T-helper 2 cell (primary cell): Measurements from ENCODE around the gene RAD51B.

Experiments
- DNase-seq, 5 experiments: peaks; one replicate each; pipeline versions ENCODE4 v3.0.0 to v3.0.0-alpha.2; 2012 to 2022

Gene RAD51B

DNA sequence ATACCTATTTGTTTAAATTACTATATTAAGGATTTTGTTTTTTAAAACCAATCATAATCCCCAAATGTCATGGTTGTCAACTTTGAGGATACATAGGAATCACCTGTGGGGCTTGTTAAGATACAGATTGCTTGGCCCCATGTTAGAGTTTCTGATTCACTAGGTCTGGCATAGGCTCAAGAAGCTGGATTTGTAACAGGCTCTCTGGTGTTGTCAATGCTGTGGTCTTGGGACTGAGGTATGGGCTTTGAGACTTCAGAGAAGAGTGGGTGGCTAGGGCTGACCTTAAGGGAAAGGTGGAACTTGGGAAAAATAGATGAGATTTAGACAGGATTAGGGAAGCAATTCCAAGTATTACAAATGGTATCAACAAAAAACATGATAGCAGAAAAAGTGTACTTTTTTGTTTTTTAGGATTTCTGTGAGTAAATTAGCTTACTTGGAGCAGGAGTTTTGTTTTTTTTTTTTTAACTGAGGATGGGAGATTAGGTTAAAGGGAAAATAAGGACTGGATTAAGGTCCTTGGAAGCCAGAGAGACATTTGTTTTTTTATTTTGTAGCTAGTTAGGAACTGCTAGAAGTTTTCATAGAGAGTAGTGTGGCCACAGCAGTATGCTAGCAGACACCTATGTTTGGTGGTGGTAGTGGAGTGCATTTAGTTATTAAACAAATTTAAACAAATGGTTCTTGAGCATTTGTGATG lies 88.6 kb downstream of the RAD51B start:
- no peak for DNase-seq

- DNase-seq = no peak
These were observed 92.0 kb downstream of the RAD51B start for GRCh38 chr14:67911562-67911961.

- no peak for DNase-seq
These were observed 96.9 kb downstream of the RAD51B start for GRCh38 chr14:67916430-67916829.

DNA sequence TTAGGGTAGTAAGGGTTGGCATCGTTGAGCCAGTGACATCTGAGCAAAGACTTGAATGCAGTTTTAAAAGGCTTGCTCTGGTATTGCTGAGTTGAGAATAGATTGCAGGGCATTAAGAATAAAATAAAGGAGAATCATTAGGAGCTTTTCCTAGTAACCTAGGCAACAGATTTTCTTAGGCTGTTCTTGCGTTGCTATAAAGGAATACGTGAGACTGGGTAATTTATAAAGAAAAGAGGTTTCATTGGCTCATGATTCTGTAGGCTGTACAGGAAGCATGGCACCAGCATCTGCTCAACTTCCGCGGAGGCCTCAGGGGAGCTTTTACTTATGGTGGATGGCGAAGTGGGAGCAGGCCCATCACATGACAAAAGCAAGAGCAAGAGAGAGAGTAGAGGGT lies 97.4 kb downstream of the RAD51B start:
- no peak for DNase-seq

DNA sequence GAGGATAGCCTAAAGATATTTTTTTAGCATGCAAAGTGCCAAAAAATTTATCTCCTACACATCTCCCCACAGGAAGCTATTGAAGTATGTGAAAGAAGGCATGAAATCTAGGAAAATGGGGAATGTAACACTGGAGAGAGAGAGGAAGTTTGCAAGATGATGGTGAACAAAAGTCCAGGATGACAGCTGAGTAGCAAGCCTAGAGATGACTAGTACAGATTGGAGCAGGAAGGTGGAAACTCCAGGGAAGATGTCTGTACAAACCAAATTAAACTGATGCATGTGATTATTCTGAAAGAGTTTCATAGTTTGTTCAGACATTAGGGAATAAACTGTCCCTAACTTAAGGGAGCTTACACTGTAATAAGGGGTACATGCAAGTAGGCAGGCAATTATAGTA lies 99.3 kb downstream of the RAD51B start:
- no peak for DNase-seq

DNA sequence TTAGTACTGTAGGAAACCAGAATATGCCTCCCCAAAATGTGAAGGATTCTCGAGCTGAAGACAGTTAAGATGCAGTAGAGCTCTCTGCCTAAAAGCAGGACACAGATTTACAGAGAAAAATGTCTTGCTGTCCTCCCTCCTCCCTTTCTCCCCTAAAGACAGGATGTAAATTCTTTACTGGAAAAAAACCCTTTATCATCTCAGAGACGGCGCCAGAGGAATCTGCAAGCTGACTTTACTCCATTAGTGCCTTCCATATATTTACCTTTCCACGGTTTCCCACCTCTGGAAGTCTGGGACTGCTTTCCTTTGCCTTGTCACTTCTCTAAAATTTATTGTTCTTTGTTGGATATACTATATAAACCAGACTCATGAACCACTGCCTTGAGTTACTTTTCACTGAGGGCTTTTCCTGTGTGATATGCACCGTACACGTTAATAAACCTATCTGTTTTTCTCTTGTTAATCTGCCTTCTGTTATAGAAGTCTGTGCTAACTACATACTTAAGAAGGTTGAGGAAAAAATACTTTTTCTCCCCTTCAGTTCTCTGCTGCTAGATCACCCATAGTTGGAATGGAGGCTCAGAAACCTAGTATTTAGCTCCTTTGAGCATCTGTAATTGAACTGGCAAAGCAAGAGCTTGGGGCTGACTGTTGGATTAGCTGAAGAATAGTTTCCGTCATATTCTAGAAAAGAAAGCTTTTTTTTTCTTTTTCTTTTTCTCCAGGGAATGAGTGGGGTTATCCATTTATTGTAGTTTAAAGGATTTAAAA lies 99.9 kb downstream of the RAD51B start:
- no peak for DNase-seq

- DNase-seq = no peak
These were observed 107.2 kb downstream of the RAD51B start for GRCh38 chr14:67926821-67927220.

DNA sequence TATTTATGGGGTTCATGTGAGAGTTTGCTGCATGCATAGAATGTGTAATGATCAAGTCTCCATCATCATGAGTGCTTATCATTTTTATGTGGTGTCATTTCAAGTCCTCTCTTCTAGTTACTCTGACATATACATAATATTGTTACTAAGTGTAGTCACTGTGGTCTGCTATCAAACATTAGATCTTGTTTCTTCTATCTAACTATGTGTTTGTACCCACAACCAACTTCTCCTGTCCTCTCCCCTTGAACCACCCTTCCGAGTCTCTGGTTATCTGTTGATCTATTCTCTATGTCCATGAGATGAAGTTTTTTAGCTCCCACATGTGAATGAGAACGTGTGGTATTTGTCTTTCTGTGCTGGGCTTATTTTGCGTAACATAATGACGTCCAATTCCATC lies 107.7 kb downstream of the RAD51B start:
- peak in 1 of 5 experiments; percentile 36 for DNase-seq

DNA sequence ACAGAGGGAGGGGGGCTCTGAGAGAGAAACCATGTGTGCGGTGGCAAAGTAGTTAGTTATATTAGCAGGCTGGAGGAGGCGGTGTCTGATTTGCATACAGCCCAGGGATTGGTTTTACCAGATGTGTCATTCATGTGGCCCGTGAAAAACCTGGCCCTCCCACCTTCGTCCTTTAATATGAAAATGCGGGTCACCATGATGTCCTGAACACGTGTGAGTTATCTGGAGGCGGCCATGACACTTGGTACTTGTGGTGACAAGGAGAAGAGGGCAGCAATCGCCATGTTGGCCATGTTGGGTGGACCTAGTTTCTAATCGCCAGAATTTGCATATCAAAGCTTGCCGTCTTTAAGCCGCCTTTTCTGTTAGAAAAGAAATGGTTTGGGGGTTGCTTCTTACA lies 108.8 kb downstream of the RAD51B start:
- no peak for DNase-seq

DNA sequence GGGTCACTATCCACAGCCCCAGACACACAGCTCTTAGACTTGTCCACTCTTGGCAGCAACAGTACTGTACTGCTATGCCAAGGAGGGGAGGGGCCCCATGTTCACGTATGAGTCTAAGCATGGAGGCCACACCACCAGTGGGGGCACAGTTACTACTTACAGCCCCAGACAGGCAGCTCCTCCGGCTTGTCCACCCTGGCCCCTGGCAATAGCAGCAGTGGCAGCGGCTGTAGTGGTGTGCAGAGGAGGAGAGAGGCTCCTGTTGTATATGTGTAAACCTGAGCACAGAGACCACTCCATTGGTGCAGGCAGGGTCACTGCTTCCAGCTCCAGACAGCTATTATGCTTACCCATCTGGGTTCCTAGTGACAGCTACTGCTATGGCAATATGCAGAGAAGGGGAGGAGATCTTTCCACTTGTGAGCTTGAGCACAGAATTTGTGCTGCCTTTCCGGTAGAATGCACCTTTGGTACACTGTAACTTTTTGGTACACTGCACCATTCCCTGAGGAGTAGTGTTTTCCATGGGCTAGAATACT lies 113.2 kb downstream of the RAD51B start:
- no peak for DNase-seq

DNA sequence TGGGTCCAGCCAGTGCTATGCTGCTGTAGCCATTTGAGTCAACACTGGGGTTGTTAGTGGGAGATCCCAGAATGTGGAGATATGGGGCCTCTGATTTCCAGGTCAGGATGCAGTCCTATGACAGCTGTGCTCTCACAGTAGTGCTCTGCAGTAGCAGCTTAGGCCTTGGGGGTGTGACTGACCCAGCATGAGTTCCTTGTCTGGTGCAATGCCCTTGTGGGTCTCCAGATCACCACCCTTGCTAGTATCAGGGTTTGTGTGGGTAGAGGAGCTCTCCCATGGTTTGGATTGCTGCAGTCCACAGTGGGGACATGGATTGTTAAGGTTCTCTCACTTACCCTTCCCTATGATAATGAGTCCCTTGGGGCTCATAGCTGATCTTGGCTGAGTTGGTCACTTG lies 113.7 kb downstream of the RAD51B start:
- no peak for DNase-seq

GRCh38 chr14:67934087-67934486 lies 114.5 kb downstream of the RAD51B start:
- DNase-seq = peak in 2 of 5 experiments; percentile 5 to 64

DNA sequence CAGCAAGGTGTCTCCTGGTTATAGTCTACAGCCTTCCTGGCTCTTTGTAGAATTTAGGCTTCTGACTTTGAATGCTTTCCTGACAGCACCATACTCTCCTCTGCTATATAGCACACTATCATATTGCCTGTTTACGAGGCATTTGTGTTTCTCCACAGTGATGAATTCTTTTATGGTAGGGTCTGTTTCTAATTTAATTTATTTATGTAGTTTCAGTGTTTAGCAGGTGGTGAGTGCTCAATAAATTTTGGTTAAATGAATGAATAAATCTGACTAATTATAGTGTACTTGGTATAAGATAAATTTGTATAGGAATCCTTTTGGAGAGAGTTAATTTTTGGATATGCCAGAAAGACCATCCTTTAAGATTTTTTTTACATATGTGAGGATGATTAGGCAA lies 115.3 kb downstream of the RAD51B start:
- no peak for DNase-seq

- no peak for DNase-seq
These were observed 115.8 kb downstream of the RAD51B start for GRCh38 chr14:67935371-67935770.

- no peak for DNase-seq
These were observed 118.5 kb downstream of the RAD51B start for GRCh38 chr14:67938071-67938470.

GRCh38 chr14:67940486-67941455 lies 121.2 kb downstream of the RAD51B start:
- no peak for DNase-seq

DNA sequence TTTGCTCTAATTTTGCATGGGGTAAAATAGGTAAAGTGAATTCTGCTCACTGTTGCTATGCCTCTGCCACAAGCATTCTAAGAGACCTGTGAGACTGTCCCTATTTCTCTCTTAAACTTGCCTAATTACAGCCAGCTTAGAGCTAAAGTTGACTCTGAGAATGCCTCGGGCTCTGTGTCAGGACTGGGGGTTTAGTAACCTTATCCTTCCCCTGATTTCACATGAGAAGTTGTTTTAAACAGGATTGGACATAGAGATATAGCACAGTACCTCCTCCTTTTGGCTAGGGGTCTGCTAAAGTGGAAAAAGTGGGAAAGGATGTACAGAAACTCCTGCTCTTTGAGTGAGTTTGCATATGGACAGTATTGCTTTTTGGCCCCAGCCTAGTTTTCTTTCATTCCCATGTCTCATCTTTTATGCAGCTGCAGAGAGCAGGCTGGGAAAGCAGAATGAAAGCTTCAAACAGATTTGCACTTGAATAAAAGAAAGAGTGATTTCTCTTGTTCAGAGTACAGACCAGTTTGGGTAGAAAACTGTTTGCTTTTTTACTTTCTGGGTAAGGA lies 122.0 kb downstream of the RAD51B start:
- DNase-seq = no peak

DNA sequence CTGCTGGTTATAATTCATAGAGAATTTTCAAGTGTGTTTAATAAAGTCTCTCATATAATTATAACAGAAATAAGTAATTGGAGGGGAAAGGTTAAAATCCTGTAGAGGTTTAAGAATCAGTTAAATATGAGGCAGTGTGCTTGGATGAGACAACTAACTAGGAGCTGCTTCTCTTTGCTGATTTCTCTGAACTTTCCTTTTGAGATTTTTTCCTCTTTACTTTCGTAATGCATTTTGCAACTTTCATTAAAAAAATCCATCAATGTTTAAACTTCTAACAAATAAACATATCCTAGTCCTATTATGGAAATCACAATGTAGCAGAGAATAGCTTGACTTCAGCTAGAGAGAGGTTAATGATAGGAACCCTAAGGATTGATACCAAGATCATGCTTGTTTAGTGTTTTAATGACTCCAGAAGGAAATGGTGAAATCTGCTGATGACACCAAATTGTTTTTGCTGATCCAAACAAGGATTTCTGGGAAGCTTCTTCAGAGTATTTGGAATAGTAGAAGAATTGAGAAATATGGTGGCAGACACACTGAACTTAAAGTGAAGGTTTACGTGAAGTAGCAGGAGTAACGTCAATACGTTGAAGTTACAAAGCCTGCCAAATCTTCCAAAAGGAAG lies 122.6 kb downstream of the RAD51B start:
- no peak for DNase-seq

DNA sequence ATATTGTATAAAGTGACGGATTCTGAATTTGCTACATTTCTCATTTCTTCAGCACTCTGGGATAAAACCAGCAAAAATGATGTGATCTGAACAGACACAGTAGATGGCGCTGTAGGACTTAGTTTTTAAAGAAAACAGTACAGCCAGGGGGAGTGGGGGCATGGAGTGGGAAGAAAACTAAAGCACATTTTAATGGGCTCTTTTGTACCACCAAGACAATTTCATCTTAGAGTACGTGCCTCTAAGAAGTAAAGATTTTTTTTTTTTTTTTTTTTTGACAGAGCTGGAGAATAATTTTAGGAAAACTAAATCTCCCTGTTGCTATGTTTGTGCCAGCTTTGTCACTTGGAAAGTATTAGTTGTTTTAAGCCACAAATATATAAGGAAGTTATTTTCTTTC lies 124.4 kb downstream of the RAD51B start:
- DNase-seq = peak in 3 of 5 experiments; percentile 11 to 69 (median 30)

- no peak for DNase-seq
These were observed 125.0 kb downstream of the RAD51B start for GRCh38 chr14:67944605-67945004.

DNA sequence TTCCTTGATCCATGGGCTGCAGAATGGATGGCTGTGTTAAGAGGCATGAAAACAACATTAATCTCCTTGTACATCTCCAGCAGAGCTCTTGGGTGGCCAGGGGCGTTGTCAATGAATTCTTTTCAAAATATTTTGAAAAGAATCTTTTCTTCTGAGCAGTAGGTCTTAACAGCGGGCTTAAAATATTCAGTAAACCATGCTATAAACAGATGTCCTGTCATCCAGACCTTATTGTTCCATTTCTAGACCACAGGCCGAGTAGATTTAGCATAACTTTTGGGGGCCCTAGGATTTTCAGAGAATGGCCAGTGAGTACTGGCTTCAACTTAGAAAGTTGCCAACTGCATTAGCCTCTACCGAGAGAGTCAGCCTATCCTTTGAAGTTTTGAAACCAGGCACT lies 130.2 kb downstream of the RAD51B start:
- DNase-seq = no peak

GRCh38 chr14:67950386-67950785 lies 130.8 kb downstream of the RAD51B start:
- no peak for DNase-seq
